Islet of Langerhans (tissue), 1 donor: ENCODE results near the gene SLC13A1.
A peak's percentile ranks its signal among the peaks of the same experiment; 100 is the strongest.
"Not testable (repeated sequence)": the region's sequence is repeated elsewhere in the genome, so short reads cannot be mapped to it uniquely, and the experiment has no call there.

Experiments used
- FAIRE-seq: peaks from one replicate; lab custom pipeline; 2011; peaks lifted over from hg19 to GRCh38; lab: Jason Lieb, UNC

SLC13A1 gene, protein sequence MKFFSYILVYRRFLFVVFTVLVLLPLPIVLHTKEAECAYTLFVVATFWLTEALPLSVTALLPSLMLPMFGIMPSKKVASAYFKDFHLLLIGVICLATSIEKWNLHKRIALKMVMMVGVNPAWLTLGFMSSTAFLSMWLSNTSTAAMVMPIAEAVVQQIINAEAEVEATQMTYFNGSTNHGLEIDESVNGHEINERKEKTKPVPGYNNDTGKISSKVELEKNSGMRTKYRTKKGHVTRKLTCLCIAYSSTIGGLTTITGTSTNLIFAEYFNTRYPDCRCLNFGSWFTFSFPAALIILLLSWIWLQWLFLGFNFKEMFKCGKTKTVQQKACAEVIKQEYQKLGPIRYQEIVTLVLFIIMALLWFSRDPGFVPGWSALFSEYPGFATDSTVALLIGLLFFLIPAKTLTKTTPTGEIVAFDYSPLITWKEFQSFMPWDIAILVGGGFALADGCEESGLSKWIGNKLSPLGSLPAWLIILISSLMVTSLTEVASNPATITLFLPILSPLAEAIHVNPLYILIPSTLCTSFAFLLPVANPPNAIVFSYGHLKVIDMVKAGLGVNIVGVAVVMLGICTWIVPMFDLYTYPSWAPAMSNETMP

DNA sequence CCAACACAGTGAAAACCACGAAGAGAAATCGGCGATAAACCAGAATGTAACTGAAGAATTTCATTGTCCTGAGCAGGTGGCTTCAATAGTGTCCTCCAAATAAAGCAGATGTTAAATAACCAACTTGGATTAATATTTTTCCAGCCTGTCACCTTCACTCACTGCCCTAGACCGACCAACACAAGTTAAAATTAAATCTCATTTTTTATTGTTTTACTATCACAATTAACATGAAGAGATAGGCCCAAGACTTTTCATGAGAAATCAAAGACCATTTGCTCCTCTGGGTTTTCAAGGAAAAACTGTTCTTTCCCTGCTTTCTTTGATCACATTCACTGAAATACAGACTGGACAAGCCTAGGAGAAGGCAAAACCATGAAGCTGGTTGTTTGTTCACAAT lies at the start of gene SLC13A1:
TSS of gene SLC13A1 (minus strand) at position 87 of the 400 bp plus-strand sequence. CDS start at position 64, 23 bp downstream.
- no peak for FAIRE-seq

GRCh38 chr7:123244768-123245167 lies 45.0 kb upstream of the SLC13A1 start:
- no peak for FAIRE-seq

DNA sequence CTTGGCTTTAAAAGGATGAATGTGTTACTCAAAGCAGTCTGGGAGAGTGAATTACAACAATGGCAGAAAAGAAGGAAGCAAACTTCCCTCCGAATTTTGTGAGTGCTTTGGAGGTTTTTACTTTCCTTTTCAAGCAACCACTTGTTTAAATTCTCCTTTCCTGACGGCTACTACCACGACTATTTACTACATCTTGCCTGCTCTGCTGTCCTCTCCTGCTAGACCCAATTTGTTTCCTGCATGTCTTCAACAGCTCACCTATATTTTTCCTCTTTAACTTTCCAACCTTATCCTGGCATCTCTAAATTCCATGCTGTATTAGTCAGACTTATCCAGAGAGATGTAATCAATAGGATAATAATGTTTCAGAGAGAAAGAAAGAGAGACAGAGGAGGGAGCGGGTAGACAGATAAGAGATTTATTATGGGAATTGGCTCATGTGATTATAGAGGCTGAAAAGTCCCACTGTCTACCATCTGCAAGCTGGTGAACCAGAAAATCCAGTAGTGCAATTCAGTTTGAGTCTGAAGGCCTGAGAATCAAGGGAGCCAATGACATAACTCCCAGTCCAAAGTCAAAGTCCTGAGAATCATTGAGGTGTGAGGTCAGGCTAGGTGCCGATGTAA lies 42.8 kb upstream of the SLC13A1 start:
- FAIRE-seq, result no peak

DNA sequence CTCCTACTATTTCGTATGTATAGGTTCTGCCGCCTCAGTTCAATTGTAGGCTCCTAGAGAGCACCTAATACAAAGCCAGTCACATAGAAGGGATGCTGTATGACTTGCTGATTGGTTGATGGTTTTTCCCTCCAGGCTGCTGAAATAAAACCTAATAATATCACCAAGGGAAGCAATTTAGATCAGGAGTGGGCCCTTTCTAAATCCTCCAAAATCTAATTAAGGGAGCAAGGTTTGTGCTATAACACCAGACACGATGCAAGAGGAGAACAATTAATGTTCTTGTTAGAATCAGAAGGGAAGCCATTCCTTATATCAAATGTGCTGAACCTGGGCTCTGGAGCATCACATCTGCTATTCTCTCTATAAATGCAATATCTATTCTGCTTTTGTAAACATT lies 42.0 kb upstream of the SLC13A1 start:
- no peak for FAIRE-seq

DNA sequence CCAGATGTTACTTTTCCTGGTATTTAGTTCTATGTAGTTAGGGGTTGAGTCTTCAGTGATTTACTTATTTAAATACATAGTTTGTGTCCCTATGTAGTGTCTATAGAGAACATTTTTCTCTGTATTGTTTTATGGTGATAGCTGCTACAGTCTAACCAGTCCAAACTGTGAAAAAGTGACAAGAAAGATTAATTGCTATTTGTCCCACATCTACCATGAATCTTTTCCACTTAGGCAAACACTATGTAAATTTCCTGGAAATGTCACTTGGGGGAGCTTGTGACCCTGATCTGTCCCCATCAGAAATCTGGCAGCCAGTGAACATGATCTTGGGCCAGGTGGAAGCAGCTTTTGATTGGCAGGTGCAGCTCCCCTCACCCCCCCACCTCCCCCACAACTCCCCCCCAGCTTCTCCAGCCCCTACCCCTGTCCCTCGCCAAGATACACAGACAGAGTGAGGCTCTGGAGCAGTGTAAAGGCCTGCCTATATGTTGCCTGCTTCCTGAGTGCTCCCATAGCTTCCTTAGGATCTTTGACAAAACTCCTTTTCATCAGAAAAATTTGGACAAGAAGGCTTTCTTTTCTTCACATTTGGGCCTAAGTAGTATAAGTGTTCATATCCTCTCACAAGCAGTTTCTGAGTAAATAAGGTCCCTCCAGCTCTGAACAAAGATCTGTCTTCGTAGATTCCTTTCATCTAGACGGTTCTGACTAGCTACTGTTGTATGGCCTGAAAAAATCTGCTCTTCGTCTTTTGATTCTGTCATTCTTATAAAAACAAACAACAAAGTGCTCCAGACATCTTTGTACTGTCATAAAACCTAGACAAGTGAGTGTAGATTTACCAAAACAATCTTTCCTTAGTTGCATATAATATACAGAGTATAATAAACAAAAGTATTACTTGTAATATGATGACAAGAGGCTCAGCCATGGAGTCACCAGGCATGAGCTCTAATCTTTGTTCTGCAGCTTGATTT lies 31.5 kb upstream of the SLC13A1 start:
- no peak for FAIRE-seq

DNA sequence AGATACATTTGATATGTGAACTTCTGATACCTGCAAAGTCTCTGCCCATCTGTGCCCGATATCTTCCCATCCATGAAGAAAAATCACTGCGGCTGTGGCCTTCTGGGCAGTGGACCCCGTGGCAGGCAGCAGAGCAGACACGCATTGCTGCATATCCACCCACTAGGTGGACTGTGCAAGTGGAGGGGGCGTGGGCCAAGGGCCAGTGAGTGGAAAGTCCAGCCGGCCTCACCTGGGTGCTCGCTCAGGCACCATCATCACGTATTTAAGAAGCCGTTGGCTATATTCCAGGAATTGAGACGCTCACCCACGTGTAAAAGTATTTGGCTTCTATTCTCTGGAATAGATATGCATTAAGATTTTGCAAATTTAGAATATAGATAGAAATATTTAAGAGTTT lies 30.8 kb upstream of the SLC13A1 start:
- FAIRE-seq, result no peak

- FAIRE-seq, result no peak
These were observed 30.4 kb upstream of the SLC13A1 start for GRCh38 chr7:123230147-123230546.

DNA sequence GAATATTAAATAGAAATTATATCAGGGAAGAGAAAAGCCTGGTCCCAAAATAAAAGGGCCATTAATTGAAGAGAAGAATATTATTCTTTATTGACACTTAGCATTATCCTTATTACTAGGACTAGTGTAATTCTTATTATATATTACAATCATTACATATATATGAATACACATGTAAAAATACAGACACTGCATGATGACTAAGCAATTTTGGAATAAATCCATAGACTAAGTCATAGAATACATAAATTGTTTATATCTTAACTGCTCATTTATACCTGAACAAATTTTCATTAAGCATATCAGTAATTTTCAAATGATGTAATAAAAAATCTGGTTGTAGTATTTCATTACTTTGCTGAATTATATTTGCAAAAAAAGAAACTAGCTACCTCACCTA lies 29.7 kb upstream of the SLC13A1 start:
- FAIRE-seq, result no peak

- FAIRE-seq, result not testable (repeated sequence)
These were observed 27.9 kb upstream of the SLC13A1 start for GRCh38 chr7:123227666-123228065.

DNA sequence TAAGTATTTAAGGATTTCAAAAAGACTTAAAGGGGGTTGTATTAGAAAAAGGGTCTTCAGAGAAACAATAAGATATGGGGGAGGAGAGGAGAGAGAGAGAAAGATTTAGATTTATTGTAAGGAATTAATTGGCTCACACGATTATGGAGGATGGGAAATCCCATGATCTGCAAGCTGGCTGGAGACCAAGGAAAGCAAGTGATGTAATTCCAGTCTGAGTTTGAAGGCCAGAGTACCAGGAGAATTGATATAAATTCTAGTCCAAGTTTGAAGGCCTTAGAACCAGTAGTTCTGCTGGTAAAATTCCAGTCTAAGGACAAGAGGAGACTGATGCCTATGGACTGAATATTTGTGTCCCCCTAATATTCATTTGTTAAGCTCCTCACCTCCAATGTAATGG lies 20.6 kb upstream of the SLC13A1 start:
- no peak for FAIRE-seq

- no peak for FAIRE-seq
These were observed 19.1 kb upstream of the SLC13A1 start for GRCh38 chr7:123218866-123219265.

- no peak for FAIRE-seq
These were observed 17.1 kb upstream of the SLC13A1 start for GRCh38 chr7:123216825-123217224.

DNA sequence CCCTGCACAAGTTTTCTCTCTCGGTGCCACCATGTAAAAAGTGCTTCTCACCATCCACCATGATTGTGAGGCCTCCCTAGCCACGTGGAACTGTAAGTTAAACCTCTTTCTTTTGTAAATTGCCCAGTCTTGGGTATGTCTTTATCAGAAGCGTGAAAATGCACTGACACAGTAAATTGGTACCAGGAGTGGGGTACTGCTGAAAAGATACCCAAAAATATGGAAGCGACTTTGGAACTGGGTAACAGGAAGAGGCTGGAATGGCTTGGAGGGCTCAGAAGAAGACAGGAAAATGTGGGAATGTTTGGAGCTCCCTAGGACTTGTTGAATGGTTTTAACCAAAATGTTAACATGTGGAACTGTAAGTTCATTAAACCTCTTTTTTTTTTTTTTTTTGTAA lies 15.6 kb upstream of the SLC13A1 start:
- no peak for FAIRE-seq

- no peak for FAIRE-seq
These were observed 11.8 kb upstream of the SLC13A1 start for GRCh38 chr7:123211545-123211944.

- no peak for FAIRE-seq
These were observed 11.2 kb upstream of the SLC13A1 start for GRCh38 chr7:123210986-123211385.

DNA sequence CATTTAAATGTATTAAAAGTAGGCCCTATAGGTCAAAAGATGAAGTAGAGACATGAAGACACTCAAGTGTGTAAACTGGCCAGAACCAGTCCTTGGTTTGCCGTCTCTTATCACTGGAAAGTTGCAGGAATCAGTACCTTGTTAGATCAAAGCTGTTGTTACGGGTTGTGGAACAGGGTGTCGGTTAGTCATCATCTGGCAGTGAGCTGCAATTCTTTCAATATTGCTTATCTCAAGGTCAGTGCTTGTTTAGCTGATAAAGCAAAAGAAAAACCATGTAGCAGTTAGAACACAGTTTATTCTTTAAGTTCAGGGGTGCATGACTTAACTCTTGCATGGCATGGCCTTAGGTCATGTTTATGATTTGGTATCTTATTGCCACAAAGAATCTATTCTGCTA lies 10.0 kb upstream of the SLC13A1 start:
- FAIRE-seq, result peak; percentile 17

- FAIRE-seq, result no peak
These were observed 9.0 kb upstream of the SLC13A1 start for GRCh38 chr7:123208793-123209192.

DNA sequence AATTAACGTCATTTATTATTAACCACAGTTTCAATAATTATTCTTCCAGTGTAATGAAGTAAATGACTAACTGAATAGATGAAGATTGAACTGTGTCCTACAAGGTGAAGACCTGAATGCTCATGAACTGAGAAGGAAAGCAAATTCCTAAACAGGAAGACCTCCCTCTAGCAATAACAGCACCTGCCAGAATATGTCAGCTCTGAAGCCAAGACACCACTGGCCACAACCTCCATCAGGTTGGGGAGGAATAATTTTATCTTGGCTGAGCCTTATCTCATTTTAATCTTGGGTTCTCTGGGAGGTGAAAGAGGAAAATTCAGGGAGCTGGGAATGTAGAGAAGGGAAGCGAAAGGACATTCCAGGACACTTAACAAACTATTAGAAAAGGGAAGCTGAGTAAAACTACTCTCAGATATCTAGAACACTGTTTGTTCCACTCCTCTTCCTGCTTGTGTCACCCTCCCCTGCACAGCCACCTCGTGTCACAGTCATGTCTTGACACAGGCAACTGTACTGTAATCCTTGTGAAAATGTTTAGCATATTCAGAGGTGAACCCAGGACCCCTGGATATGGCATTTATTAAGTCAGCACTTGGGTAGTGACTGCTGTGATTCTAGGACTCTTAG lies 4.6 kb upstream of the SLC13A1 start:
- no peak for FAIRE-seq

DNA sequence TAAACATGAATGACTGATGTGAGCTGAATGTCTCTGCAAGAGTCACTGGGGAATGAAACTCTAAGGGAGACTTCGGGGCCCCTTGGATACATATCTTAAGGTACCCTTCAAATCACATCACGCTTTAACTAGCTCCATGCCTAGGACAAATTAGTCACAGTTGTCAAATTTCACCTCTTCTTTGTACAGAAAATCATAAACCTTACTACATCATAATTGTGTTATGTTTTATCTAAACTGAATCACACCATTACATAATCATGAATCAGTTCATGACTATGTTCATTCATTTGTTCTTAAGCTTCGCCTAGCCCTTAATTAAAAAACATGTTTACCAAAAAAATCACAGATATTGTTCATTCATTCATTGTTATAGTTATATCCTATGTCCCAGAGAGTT lies 2.1 kb upstream of the SLC13A1 start:
- FAIRE-seq, result no peak

DNA sequence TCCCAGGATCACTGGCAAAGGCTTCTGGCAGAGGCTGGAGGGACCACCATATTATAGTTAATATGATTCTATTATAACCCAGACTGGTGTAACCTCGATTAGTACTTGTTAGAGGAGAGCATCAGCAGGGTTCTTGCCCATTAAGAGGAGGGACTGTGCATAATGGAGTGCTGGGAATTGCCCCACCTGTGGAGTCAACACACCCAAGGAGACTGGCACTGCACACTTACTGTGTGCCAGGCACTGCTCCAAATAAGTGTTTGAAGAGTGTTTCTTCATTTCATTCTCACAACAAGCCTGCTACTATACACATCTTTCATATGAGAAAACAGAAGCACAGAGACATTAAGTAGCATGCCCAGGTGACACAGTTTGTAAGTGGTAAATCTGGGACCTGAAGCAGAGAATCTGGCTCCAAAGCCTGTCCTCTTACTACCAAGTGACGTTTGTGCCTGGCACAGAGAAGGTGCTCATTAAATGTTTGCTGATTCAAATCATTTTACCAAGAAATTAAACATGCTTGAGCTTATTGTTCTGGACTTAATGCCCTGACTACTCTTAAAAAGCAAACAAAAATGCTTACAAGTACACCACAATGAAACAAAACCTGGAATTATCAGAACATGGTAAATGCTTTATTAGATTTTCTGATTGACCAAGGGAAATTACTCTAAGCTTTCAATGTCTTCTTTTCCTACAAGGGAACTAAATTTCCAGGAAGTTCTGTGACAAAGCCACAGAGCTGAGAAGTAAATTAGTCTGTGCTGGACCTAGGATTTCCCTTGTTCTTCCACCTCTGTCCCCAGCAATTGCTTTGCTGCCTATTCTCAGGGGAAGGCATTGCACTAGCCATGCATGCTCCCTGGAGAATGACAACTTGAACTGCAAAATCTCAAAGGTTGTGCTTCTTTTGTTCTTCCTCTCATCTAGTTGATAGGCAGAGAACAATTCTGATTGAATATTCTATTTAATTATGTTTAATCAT lies 809 bp downstream of the SLC13A1 start:
- FAIRE-seq, result no peak

- FAIRE-seq, result no peak
These were observed 1.7 kb downstream of the SLC13A1 start for GRCh38 chr7:123198111-123198510.
